ENCODE results near the gene SYNGR2.

- no peak for TF ChIP-seq CTCF (IDR thresholded peaks at IDR 0.05)
- TF ChIP-seq POLR2AphosphoS5 (IDR thresholded peaks at IDR 0.05) = no peak
- TF ChIP-seq POLR2A (IDR thresholded peaks at IDR 0.05) = no peak
Observed at GRCh38 chr17:78185981-78186691, 17.8 kb downstream of the SYNGR2 start.

All from prostate gland (tissue), 2 donors.